ENCODE results near the gene GBF1. TPM values are rescaled to one million over a fixed set of nuclear protein-coding genes. Genes with fewer than 3 reads are reported as not detected.

GBF1 gene
- total and polyA plus RNA-seq, 2 of the 13 experiments (the other 11 are each of a cell fraction or from before 2014, with no cell fraction given): 17.1 to 21.9 TPM

DNA sequence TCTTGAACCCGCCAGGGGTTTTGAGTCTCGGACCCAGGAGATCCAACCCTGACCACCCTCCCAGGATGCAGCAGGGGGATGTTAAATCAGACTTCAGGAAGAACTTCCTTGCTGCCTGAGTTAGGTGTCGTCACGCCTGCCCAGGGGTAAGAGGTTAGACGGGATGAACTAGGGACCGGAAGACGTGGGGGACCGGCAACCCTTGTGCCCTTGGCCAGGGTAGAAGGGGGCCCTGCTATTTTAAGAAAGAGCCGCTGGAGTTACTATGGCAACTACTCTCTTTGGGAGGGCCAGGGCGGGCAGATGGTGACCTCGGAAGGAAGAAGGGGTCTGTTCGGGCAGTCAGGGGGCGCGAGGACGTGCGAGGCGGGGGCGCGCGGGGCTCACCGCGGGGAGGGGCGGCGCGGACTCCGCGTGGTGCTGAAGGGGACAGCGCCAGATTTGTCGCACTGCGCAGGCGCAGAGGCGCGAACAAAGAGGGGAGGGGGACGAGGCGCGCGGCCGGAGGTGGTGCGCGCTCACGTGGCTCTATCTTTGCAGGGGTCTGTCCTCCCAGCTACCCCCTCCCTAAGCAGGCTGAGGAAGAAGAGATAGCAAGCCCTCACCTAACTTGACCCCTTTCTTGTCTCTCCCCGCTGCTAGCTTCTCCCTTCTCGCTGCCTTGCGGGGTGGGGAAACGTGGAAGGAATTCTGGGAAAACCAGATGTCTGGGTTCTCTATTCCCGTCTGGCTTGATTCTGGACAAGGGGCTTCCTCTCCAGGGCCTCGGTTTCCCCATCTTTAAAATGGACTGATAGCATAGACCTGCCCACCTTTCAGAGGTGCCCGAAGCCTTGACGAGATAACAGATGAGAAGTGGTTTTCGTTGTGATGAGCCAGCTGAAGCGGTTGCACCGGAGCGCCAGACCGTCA is 174.2 kb downstream of the GBF1 start (continued):
- TF ChIP-seq, protein P1, sequence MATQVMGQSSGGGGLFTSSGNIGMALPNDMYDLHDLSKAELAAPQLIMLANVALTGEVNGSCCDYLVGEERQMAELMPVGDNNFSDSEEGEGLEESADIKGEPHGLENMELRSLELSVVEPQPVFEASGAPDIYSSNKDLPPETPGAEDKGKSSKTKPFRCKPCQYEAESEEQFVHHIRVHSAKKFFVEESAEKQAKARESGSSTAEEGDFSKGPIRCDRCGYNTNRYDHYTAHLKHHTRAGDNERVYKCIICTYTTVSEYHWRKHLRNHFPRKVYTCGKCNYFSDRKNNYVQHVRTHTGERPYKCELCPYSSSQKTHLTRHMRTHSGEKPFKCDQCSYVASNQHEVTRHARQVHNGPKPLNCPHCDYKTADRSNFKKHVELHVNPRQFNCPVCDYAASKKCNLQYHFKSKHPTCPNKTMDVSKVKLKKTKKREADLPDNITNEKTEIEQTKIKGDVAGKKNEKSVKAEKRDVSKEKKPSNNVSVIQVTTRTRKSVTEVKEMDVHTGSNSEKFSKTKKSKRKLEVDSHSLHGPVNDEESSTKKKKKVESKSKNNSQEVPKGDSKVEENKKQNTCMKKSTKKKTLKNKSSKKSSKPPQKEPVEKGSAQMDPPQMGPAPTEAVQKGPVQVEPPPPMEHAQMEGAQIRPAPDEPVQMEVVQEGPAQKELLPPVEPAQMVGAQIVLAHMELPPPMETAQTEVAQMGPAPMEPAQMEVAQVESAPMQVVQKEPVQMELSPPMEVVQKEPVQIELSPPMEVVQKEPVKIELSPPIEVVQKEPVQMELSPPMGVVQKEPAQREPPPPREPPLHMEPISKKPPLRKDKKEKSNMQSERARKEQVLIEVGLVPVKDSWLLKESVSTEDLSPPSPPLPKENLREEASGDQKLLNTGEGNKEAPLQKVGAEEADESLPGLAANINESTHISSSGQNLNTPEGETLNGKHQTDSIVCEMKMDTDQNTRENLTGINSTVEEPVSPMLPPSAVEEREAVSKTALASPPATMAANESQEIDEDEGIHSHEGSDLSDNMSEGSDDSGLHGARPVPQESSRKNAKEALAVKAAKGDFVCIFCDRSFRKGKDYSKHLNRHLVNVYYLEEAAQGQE (IDR thresholded peaks at IDR 0.05; ENCODE audit: borderline replicate concordance in 1 of 2, low read depth in 1 of 2, low read length in 2 of 2): peak in 1 of 2 experiments; percentile 97; a peak in 2 of 4 replicates
- TF ChIP-seq ZFP37 (CRISPR knock-in tag; IDR thresholded peaks at IDR 0.05; ENCODE audit: borderline replicate concordance) (peak; percentile 92; the same call in 1 of the 2 replicates), ZNF274 (CRISPR knock-in tag; IDR thresholded peaks at IDR 0.05) (no peak), KDM1A (CRISPR knock-in tag; IDR thresholded peaks at IDR 0.05) (no peak), ZNF496 (CRISPR knock-in tag; IDR thresholded peaks at IDR 0.05; ENCODE audit: insufficient replicate concordance) (no peak), ZNF629 (CRISPR knock-in tag; conservative IDR thresholded peaks at IDR 0.05) (peak; percentile 83), CHCHD3 (CRISPR knock-in tag; IDR thresholded peaks at IDR 0.05) (no peak), ZNF747 (CRISPR knock-in tag; IDR thresholded peaks at IDR 0.05; ENCODE audit: borderline replicate concordance) (no peak; the same call in none of the 2 replicates), ZNF430 (CRISPR knock-in tag; IDR thresholded peaks at IDR 0.05) (peak; percentile 75; the same call in 1 of the 2 replicates), MAFK (conservative IDR thresholded peaks at IDR 0.05 in 1 of 2, IDR thresholded peaks at IDR 0.05 in 1 of 2; ENCODE audit: low read length in 2 of 2) (no peak), ZNF552 (CRISPR knock-in tag; IDR thresholded peaks at IDR 0.05; ENCODE audit: borderline replicate concordance) (no peak), ZNF605 (CRISPR knock-in tag; IDR thresholded peaks at IDR 0.05) (0 out of 2 replicates have a peak, but pooled peaks have one; percentile 17), ZNF724P (CRISPR knock-in tag; IDR thresholded peaks at IDR 0.05; ENCODE audit: borderline replicate concordance) (0 out of 2 replicates have a peak, but pooled peaks have one; percentile 45), ATRX (CRISPR knock-in tag; IDR thresholded peaks at IDR 0.05; ENCODE audit: borderline replicate concordance) (no peak), YY1 (IDR thresholded peaks at IDR 0.05; ENCODE audit: insufficient read depth, insufficient replicate concordance, low read depth, low read length) (peak; percentile 2), TP53 (CRISPR knock-in tag; conservative IDR thresholded peaks at IDR 0.05) (no peak), ZNF546 (CRISPR knock-in tag; conservative IDR thresholded peaks at IDR 0.05) (no peak), ZNF432 (CRISPR knock-in tag; IDR thresholded peaks at IDR 0.05; ENCODE audit: borderline replicate concordance) (no peak), ZFP62 (CRISPR knock-in tag; IDR thresholded peaks at IDR 0.05) (no peak)
- TF ChIP-seq, protein P2, sequence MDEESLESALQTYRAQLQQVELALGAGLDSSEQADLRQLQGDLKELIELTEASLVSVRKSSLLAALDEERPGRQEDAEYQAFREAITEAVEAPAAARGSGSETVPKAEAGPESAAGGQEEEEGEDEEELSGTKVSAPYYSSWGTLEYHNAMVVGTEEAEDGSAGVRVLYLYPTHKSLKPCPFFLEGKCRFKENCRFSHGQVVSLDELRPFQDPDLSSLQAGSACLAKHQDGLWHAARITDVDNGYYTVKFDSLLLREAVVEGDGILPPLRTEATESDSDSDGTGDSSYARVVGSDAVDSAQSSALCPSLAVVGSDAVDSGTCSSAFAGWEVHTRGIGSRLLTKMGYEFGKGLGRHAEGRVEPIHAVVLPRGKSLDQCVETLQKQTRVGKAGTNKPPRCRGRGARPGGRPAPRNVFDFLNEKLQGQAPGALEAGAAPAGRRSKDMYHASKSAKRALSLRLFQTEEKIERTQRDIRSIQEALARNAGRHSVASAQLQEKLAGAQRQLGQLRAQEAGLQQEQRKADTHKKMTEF (CRISPR knock-in tag; IDR thresholded peaks at IDR 0.05): peak; percentile 29; the same call in 1 of the 2 replicates
- TF ChIP-seq, protein P3, sequence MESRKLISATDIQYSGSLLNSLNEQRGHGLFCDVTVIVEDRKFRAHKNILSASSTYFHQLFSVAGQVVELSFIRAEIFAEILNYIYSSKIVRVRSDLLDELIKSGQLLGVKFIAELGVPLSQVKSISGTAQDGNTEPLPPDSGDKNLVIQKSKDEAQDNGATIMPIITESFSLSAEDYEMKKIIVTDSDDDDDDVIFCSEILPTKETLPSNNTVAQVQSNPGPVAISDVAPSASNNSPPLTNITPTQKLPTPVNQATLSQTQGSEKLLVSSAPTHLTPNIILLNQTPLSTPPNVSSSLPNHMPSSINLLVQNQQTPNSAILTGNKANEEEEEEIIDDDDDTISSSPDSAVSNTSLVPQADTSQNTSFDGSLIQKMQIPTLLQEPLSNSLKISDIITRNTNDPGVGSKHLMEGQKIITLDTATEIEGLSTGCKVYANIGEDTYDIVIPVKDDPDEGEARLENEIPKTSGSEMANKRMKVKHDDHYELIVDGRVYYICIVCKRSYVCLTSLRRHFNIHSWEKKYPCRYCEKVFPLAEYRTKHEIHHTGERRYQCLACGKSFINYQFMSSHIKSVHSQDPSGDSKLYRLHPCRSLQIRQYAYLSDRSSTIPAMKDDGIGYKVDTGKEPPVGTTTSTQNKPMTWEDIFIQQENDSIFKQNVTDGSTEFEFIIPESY (CRISPR knock-in tag; IDR thresholded peaks at IDR 0.05): no peak
